T-helper 1 cell (primary cell): ENCODE data around the gene SHB.
"Not testable (repeated sequence)": the region's sequence is repeated elsewhere in the genome, so short reads cannot be mapped to it uniquely, and the experiment has no call there.

Experiments used
- DNase-seq, 5 donors: peaks; one replicate each; pipeline ENCODE4 v3.0.0-alpha.2; 2012 to 2020

SHB gene

DNA sequence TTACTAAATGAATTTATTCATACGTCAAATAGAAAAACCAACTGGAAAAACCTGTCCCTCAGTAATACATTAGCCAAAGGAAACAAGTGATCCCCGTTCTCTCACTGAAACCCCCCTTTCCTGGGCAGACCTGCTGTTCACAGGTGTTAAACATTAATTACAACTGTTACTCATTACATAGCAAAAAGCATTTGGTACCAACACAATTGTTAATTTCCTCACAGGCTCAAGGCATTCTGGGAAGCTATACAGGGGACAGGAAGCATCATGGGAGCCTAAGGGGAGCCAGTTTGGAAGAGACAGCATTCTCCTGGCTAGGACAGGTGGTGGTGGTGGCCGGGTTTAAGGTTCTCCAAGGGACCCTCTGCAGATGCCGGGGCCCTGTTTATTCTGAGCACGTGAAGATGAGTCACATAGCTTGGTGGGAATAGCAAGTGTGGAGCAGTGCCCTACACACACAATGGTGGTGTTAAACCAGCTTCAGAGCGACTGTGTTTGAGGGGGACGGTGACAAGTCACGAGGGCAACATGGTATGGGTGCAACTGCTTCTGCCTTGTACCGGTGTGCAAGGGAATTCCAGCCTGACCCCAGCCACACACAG, 102.5 kb downstream of the SHB start:
- DNase-seq: no peak

DNA sequence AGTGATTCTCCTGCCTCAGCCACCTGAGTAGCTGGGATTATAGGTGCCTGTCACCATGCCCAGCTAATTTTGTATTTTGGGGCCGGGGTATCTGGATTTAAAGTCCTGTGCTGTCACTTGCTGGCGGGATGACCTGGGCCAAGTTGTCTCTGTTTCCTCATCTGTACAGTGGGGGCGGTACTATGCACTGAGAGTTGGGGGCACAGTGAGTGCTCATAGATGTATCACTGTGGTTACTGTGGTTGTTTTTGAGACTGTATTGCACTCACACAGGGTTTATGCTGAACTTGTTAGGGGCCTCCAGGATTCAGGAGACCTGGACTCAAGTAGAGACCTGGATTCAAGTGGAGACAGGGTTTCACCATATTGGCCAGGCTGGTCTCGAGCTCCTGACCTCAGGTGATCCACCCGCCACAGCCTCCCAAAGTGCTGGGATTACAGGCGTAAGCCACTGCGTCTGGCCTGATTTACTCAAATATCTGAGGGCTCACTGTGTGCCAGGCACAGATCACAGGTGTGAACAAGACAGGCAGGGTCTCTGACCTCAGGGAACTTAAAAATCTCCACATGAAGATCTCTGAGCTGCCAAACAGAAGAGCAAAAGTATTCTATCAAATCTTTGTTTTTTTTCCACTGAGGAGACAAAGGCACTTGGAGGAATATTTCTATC, 103.2 kb downstream of the SHB start:
- DNase-seq: not testable (repeated sequence)

DNA sequence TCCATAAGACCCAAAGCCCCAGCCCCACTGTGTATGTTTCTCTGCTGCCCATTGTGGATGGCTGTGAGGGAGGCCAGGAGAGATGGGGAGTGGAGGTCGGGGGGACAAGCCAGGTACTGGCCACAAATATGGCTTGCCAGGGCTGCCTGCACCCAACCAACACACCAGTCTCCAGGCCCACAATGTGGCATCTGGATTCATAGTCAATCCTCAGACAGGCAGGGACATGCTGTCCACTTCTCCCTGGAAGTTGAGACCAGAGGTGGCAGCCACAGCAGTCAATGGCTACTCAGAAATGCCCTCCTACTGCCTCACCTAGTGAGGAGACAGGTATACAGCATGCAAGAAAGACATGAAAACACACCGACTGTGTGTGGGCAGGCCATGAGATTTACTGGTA, 103.9 kb downstream of the SHB start:
- no peak for DNase-seq

DNA sequence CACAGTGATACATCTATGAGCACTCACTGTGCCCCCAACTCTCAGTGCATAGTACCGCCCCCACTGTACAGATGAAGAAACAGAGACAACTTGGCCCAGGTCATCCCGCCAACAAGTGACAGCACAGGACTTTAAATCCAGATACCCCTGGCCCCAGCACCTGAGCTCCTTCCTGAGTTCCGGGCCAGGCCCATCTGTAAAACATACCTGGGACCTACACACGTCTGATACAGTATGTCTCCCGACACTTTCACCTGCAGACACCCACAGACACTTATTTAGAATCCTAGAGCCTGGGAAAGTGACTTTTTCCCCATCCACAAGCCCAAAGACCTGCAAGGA, 104.3 kb downstream of the SHB start:
- DNase-seq: no peak

DNA sequence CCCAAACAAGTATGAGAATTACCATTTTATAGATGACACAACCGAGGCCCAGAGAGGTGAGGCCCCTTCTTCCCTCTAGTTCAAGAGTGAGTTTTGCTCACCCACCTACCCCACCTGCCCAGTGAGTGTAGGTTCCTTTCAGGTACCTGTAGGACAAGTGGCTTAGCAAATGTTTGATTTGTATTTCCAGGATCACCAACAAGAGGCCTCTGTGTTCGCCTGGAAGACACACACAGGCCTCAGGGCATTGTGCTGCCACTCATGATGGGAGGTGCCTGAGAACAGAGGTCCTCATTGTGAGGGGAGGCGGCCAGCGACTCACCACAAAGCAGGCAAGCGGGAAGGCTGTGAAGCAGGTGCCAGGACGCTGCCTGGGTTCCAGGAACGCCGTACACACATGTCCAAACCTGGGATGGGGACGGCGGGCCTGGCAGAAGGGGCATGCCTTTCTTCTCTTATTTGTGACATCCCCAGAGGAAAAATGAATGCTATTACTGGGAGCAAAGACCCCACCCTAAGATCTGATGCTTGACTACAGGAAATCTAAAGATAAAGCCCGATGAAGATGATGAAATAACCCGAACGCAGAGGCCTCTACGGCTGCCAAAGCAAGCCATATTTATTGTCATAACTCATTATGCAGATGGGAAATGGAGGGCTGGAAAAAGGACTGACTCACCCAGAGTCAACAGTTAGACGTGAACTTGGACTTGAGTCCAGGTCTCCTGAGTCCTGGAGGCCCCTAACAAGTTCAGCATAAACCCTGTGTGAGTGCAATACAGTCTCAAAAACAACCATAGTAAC, 104.9 kb downstream of the SHB start:
- no peak for DNase-seq

DNA sequence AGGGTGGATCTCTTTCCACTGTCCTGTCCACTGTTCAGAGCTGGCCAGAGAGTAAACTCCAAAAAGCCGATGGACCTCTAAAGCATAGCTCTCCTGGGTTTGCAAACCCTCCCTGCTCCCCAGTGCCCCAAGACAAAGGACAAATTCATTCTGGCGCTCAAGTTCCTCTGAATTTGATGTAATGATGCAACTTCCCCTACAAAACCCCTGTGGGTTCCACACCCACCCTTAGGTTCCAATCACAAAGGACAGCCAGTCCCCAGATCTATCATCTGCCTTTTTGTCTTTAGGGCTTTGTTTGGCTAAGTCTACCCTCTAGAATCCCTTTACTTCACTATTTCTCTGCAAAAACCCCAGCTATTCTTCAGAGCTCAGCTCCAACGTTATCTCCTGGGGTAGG, 107.7 kb downstream of the SHB start:
- DNase-seq: no peak

DNA sequence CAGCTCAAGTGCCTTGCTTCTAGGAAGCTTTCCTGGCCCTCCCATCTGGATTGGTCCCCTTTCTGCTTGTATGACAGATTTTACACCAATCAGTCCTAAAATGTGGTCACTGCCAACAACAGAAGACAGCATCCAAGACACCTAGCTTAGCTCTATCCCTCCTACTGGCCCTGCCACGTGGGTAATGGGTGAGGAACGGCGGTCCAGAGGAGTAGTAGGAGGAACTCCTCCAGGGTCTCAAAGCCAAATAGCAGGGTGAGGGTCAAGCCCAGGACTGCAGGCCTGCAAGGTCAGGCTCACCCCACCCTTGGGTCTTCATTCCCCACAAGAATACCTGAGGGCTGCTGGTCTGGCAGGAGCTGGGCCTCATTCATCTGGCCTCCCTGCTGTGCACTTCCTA, 108.4 kb downstream of the SHB start:
- no peak for DNase-seq

DNA sequence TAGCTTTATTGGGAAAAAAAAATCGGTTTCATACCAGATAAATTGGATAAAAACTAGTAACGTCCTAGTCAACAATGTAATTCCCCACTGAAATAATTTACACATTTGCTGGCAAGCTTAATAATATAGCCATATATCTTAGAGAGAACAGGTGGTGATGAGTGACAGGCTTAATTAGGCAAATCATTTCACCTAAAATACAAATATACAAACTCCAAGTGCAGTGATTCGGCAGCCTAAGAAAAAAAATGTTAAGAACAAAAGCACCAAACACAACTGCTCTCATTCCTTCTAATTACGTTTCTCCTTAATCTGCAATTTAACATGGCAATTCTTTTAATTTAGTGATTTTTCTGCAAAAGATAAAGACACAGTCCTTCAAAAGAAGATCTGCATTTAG, 109.1 kb downstream of the SHB start:
- DNase-seq: no peak

DNA sequence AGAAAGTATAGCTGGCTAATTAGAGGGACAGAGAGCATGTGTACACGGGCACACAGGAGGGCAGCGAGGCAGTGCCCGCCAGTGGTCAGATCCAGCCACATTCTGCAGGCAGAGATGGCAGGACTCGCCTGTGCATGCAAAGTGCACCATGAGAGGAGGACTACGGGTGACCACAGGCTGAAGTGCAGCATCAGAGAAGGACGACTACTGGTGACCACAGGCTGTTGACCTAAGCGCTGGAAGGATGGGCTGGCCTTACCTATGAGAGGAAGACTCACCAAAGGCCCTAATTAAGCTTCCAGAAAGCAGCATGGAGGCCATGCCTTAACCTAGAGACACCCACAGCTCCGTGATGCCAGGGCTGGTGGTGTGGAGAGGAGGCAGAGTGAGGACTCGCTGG, 110.9 kb downstream of the SHB start:
- DNase-seq: no peak

DNA sequence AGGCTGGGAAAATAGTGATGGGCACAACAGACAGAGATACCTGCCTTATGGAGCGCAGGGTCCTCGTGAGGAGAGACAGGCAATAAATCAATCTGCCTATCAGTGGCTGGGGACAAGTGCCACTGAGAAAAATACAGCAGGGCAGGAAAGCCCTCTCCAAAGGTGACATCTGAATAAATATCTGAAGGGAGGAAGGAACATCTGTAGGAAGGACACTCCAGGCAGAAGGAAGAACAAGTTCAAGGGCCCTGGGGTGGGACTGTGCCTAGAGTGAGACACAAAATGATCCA, 111.4 kb downstream of the SHB start:
- no peak for DNase-seq

DNA sequence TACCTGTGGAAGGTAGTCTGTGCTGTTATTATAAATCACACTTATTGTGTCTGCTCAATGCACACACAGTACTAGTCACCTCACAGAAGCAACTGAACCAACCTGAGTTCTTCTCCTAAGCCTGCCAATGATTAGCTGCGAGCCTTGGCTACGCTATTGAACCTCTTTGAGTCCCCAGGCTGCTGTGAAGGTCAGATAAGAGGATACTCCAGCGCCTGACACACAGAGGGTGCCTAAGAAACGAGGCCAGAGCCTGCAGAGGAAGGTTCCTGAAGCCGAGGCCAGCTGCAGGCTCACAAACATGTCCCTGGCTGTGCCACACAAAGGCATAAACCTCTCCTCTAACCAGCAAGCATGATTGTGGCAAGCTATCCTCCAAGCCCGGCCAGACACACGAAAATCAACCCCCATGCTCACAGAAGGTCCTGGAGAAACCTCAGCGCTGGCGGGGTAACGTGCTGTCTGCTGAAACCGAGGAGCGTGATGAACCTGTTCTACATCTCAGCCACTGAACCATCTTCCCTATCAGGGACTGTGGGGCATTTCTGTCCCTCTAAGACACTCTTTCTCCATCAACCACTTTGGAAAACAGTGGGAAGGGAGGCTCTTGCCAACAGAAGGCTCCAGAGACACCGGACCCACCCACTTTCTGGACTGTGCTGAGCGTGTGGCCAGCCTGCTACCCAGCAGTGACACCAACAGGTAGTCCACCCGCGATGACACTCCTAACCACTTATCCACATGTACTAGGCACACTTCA, 111.9 kb downstream of the SHB start:
- no peak for DNase-seq

DNA sequence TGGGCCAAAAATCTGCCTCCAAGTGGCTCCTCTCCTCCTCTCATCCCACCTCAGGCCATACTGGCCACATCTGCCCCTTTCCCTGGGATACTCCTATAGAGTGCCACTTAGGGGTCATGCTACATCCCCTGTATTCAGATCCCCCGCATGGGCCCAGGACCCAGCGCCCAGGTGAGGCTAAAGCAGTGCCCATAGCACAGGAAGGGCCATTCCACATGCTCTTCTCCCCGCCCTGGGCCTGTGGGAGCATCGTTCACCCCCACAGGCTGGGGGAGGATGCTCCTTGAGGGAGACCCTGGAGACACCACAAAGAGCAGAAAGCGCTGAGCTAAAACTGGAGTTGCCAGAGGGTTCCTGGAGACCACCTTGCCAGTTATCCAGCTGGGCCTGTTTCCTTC, 112.6 kb downstream of the SHB start:
- no peak for DNase-seq

DNA sequence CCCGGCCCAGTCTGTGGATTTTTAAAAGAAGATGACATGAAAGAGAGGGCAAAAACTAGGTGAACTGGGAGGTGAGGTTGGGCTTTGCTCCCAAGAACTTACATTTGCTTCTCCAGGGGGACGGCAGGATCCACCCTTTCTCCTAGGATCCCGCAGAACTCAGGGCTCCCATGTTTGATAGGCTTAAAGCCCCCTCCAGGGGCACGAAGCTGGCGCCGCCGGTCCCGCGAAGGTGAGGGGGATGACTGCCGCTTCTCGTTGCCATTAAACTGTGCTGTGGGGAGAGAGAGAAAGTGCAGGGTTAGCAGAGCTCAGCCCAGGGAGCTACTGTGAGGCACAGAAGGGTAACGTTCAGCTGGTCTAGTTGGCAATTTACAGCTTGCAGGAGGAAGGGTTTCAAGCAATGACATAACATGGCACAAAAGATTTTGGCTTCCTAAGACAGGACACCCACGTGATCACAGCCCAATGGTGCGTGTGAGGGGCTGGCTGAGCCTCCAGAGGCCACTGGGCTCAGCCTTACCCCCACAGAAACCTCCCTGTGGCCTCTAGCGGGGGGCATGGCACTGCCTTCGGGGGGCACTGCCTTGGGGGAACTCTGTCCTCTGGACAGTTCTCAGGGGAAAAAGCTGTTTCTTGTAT, 113.1 kb downstream of the SHB start:
- no peak for DNase-seq

DNA sequence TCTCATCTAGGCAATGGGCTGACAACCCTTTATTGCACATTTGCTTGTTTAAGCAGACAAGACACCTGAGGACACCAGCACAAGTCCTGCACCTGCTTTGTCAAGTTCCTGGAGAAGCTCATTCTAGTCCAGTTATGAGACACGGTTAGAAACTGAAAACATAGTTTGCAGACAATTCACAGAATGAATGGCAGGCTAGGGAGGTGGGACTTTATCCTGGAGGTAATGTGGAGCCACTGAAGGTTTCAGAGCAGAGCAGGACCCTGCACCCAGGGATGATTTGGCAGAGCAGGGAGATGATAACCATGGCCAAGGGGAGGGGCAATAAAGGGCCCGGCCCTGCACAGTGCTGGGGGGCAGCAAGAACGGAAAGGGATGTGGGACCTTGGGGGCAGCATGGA, 114.4 kb downstream of the SHB start:
- DNase-seq: peak in 1 of 5 donors; percentile 33

DNA sequence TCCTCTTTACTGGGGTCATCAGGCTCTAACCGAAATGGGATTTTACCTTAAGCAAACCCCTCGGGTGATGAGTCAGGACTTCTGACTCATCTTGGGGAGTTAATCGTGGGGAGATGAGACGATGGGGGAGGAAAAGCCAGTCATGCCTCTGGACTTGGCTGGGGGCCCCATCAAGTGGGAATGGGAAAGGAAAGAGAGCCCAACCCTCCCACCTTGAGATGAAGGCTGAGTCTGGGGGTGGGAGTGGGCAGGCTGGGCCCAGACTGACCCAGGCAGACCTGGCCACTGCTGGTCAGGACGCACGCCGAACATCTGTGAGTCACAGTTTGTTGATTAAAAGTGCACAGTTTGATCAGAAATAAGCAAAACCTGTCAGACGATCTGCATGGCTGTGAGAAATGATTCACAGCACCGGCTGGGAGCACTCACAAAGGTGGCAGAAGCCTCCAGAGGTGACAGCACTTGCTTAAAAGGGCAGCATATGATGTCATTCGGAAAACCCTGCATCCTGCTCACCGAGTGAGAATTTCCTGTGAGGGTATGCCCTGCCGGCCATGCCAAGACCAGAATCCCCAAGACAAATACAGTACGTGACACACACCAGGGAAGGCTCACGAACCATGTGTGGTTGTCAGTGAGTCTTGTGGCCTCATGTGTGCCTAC, 115.1 kb downstream of the SHB start:
- peak in 1 of 5 donors; percentile 68 for DNase-seq

DNA sequence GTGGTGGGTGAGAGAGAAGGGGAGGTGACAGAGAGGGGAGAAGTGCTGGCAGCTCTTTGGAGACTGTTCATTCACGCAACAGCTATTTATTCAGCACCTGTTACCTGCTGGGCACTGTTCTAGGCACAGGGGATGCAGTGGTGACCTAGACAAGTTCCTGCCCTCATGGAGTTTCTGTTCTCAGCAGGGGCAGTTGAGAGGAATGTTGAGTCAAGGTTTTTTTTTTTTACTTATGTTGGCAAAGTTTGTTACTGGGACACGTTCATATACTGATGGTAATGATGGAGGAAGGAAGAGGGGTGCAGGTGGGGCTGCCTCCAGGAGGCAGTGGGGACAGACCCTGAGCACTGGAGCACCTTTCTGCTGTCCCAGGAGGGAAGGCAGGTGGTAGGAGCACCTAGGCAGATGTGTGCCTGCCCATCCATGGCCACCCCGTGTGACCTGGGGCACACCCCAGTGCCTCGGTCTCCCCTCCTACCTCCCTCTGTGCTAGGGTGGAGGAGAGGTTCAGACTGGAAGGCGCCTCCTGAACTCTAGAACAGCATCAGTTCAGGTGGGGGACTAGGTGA, 115.7 kb downstream of the SHB start:
- no peak for DNase-seq

DNA sequence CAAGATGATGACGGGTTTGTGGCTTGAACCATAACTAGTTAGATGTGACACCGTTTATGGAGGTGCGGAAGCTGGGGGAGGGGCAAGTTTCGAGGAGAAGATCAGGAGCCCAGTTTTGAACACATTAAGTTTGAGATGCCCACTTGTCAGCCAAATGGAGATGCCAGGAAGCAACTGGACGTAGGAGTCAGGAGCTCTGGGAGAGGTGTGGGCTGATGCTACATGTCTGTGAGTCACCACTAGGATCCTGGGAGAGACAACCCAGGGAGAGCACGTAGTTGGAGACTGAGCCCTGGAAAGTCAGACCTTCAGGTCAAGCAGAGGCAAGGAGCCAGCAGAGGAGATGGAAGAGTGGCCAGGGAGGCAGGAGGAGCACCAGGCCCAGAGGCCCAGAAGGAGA, 116.3 kb downstream of the SHB start:
- DNase-seq: no peak

DNA sequence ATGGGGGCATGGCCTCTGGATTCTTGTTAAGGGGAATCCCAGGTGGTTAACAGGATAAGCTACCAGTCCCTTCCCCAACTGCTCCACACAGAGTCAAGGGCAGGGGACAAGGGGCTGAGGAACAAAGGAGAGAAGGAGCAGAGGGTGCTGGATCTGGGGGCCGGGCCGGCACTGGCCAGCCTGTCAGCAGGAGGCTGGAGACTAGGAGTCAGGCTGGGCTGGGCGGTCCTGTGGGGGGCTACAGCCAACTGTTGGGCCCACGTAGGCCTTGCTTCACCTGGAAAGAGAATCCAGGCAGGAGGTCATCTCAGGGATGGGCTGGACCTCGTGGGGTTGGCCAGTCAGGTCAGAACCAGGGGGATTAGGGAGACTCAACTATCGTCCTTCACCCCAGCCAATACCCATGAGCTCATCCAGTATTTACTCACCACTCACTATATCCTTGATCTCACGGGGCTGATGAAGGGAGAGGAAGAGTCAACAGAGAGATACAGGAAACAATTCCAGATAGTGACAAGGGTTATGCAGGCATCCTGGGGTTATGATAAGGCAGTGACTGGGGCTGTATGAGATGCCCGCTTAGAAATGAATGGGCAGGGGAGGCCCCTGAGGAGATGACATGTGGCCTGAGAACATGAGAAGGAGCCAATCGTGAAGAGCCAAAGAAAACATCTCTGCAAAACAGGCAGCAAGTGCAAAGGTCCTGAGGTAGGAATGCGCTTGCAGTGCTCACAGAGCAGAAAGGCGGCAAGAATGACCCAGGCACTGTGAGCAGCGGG, 117.2 kb downstream of the SHB start:
- no peak for DNase-seq

DNA sequence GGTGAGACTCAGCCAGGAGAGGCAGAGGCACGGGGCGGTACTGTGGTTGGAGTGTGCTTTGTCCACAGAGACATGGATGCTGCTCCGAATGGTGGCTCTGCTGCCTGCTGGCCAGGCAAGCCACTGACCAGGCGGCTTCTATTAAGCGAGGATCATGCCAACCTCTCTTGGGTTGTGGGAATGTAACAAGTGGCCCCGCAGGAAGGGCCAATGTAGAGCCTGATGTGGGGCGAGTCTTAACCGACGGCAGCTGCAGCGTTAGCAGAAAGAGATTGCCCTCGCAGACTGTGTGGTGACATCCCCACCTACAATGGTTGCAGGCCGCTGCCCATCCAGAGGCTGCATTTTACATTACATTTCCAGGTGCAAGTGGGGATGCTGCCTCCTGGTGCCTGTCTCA, 118.5 kb downstream of the SHB start:
- DNase-seq: no peak

DNA sequence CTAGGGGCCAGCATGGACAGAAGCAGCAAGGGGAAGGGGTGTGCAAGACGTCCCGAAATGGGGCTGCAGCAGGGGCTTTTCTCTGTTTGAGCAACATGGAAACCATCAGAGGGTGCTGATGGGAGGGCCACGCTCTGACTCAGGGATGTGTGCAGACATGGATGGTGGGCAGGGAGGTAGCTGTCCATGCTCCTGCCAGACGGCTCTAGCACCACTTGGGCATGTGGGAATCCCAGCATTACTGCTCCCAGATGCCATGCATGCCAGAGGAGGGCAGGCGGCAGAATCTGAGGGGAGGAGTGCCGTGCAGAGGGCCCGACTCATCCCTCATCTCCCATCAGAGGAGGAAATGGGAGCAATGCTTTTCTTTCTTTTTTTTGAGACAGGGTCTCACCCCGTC, 119.5 kb downstream of the SHB start:
- no peak for DNase-seq

DNA sequence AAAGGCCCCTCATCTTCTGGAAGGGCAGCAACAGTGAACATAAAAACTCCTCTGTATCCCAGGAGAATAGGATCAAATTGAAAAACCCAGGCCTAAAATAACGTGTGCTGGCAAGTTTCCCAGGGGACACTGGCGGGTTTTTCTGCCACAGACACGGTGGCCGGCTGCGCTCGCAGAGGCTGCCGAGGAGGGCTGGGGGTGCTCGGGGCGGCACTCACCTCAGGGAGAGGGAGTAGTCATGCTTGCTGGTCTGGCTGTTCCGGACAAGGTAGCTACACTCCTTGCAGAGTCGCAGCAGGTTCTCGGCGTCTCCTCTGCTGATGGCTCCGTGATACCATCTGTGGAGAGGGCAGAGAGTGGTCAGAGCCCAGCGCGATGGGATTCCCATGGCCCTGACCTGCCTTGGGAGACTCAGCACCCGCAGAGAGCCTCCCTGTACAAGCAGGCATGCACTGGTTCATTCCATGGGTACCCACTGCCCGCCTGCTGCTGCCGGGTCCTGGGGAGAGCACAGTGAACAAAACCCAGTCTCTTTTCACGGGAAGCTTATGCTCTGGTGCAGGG, 120.5 kb downstream of the SHB start:
- no peak for DNase-seq
